GF-D8 (cell line): ENCODE measurements around the gene MRPL41.
"Not testable (repeated sequence)": the region's sequence is repeated elsewhere in the genome, so short reads cannot be mapped to it uniquely, and the experiment has no call there.

Experiments
- DNase-seq: peaks from one replicate; lab custom pipeline; 2025; lab: John Stamatoyannopoulos, UW

MRPL41 gene

GRCh38 chr9:137583957-137584356 lies 32.3 kb downstream of the MRPL41 start:
- DNase-seq, result no peak

GRCh38 chr9:137586854-137587253 lies 35.2 kb downstream of the MRPL41 start:
- DNase-seq, result no peak

- no peak for DNase-seq
These were observed 36.6 kb downstream of the MRPL41 start for GRCh38 chr9:137588311-137588710.

- no peak for DNase-seq
These were observed 37.2 kb downstream of the MRPL41 start for GRCh38 chr9:137588891-137589290.

GRCh38 chr9:137589441-137590122 lies 37.9 kb downstream of the MRPL41 start:
- DNase-seq, result no peak

- no peak for DNase-seq
These were observed 38.4 kb downstream of the MRPL41 start for GRCh38 chr9:137590123-137590468.

GRCh38 chr9:137590469-137591383 lies 39.0 kb downstream of the MRPL41 start, which contains the start of gene ZMYND19:
TSS of gene ZMYND19 (minus strand) at chr9:137590512. CDS start at chr9:137590263, 249 bp downstream.
- DNase-seq, result peak; percentile 72

GRCh38 chr9:137592767-137593166 lies 41.1 kb downstream of the MRPL41 start:
- DNase-seq, result peak; percentile 24

- no peak for DNase-seq
These were observed 41.5 kb downstream of the MRPL41 start for GRCh38 chr9:137593176-137593575.

- DNase-seq, result not testable (repeated sequence)
These were observed 44.9 kb downstream of the MRPL41 start for GRCh38 chr9:137596577-137596976.

GRCh38 chr9:137598943-137599342 lies 47.3 kb downstream of the MRPL41 start:
- no peak for DNase-seq
